Activated T-helper 2 cell treated with anti-CD3 and anti-CD28 coated beads, Interferon-gamma antibody, Interleukin-2, Interleukin-4, amounts not matched to agents 10 μg/mL and 5 μg/mL and 100 μg/mL, durations not matched to agents 14 hours and 24 hours and 36 hours (primary cell): ENCODE measurements around the gene PLD5. TPM values are rescaled to one million over a fixed set of nuclear protein-coding genes. Genes with fewer than 3 reads are reported as not detected.
"Not testable (repeated sequence)": the region's sequence is repeated elsewhere in the genome, so short reads cannot be mapped to it uniquely, and the experiment has no call there.

Source experiments
- DNase-seq: peaks from one replicate; pipeline ENCODE4 v3.0.0; 2021; ENCODE audit warnings: low spot score
- H3K27ac Mint-ChIP-seq: one replicate; pipeline ENCODE4 v1.8.0; 2021; ENCODE audit warnings: mixed read lengths
- H3K27me3 Mint-ChIP-seq: one replicate; pipeline ENCODE4 v1.8.0; 2021; ENCODE audit warnings: low read depth, mixed read lengths
- H3K36me3 Mint-ChIP-seq: one replicate; pipeline ENCODE4 v1.8.0; 2021; ENCODE audit warnings: low read depth, mixed read lengths
- H3K4me1 Mint-ChIP-seq: one replicate; pipeline ENCODE4 v1.8.0; 2021; ENCODE audit warnings: low read depth, mixed read lengths
- H3K4me3 Mint-ChIP-seq: one replicate; pipeline ENCODE4 v1.8.0; 2021; ENCODE audit warnings: low read depth, mild to moderate bottlenecking, moderate library complexity, mixed read lengths
- H3K9me3 Mint-ChIP-seq: one replicate; pipeline ENCODE4 v1.8.0; 2021; ENCODE audit warnings: mixed read lengths
- intact Hi-C: fragments of 100-400 bp; cut with micrococcal nuclease; formaldehyde crosslinking; loops from one replicate; pipeline ENCODE4 v1.15.1; 2023
- total RNA-seq: library from RNA; stranded (reverse); gene quantifications from 2 replicates; pipeline ENCODE4 v1.2.3, GENCODE V29; 2022

PLD5 gene
- total RNA-seq, 1 donor from 2014 or later = not detected

- H3K4me3 Mint-ChIP-seq, H3K4me1 Mint-ChIP-seq, H3K27me3 Mint-ChIP-seq, DNase-seq, H3K36me3 Mint-ChIP-seq, H3K9me3 Mint-ChIP-seq, intact Hi-C loops, H3K27ac Mint-ChIP-seq: not testable (repeated sequence)
Measured at GRCh38 chr1:242278406-242278805, 246.1 kb downstream of the PLD5 start.

DNA sequence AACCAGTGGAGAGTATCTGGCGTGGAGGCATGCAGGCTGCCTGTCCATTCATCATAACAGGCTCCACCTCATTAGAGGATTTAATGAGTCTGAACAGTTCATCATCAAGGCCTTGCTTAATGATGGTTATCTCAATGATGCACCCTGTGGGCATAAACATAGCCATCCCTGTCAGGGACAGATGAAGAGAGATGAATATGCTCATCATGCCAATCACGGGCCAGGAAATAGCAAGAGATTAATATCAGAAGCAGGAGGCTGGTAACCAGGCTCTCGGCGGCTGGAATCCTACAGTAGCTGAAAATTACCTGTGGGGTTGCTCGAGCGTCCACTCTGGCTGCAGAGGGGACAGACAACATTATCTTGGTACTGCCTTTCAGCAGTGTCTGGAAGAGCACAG is 247.7 kb downstream of the PLD5 start:
- DNase-seq, H3K36me3 Mint-ChIP-seq, H3K4me1 Mint-ChIP-seq, H3K4me3 Mint-ChIP-seq, H3K27me3 Mint-ChIP-seq, H3K9me3 Mint-ChIP-seq, intact Hi-C loops, H3K27ac Mint-ChIP-seq: not testable (repeated sequence)

DNA sequence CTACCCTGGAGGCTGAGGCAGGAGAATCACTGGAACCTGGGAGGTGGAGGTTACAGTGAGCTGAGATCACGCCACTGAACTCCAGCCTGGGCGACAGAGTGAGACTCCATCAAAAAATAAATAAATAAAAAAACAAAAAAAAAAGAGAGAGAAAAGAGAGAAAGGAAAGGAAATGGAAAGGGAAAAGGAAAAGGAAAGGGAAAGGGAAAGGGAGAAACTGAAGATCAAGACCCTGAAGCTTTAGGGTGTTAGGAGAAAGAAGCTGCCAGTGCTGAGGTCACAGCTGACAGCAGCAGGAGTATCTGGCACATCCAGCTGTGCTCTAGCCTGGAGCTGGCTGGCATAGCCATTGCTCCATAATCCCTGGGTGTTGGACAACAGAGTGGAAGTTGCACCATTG is 257.5 kb downstream of the PLD5 start:
- H3K36me3 Mint-ChIP-seq, H3K9me3 Mint-ChIP-seq, H3K4me1 Mint-ChIP-seq, H3K4me3 Mint-ChIP-seq, intact Hi-C loops, H3K27me3 Mint-ChIP-seq, H3K27ac Mint-ChIP-seq, DNase-seq: not testable (repeated sequence)

DNA sequence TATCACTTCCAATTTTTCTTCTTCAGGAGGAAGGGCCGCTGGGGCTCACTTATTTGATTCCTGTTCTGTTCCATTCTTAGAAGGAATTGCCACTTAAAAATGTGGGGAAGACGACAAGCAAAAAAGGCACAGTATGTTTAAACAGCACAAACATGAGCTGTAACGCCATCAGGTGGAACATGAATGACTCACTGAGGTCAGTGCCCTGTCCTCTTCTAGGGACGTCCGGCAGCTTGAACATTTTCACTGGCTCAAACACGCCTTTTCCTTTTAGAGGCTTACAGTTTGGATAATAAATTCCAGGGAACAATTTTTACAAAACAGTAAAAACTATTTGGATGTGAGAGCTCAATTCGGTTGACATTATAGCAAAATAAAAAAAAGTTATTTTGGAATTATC is 260.1 kb downstream of the PLD5 start:
- H3K36me3 Mint-ChIP-seq, H3K4me3 Mint-ChIP-seq, H3K27me3 Mint-ChIP-seq, H3K9me3 Mint-ChIP-seq, intact Hi-C loops, DNase-seq, H3K4me1 Mint-ChIP-seq, H3K27ac Mint-ChIP-seq: not testable (repeated sequence)

- H3K9me3 Mint-ChIP-seq = no peaks in the 10 kb centered on the region
- no peaks in the 10 kb centered on the region for H3K4me1 Mint-ChIP-seq
- no peaks in the 10 kb centered on the region for H3K36me3 Mint-ChIP-seq
- no peak for DNase-seq
- no peak overlapping the region for H3K27ac Mint-ChIP-seq
- H3K4me3 Mint-ChIP-seq = no peak overlapping the region
- intact Hi-C loops = no loop called here
- no peaks in the 10 kb centered on the region for H3K27me3 Mint-ChIP-seq
Measured at GRCh38 chr1:242245255-242245654, 279.2 kb downstream of the PLD5 start.

GRCh38 chr1:242243472-242243871 is 281.0 kb downstream of the PLD5 start:
- DNase-seq = no peak
- Mint-ChIP-seq H3K27ac (no peak overlapping the region), H3K36me3 (no peaks in the 10 kb centered on the region), H3K4me3 (no peak overlapping the region), H3K27me3 (no peaks in the 10 kb centered on the region), H3K4me1 (no peaks in the 10 kb centered on the region), H3K9me3 (no peaks in the 10 kb centered on the region)
- intact Hi-C loops = no loop called here

DNA sequence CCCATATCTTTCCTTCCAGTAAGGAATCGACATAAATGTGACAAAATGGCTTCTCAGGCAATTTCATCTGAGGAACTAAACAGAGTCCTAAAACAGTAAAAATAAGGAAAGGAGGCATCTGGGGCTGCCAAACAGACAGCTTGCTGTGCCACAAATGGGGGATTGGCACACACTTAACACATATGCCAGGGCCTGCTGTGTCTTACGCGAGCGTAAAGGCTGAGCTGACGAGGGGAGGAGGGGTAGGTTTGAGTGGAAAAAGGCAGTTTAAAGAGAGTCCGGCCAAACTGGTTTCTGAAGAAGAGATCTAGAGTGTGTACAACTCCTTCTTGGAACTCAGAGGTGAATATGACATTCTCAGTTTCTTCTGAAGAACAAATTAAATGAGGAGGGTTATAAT is 281.5 kb downstream of the PLD5 start:
- no peak overlapping the region for H3K27ac Mint-ChIP-seq
- no peaks in the 10 kb centered on the region for H3K4me1 Mint-ChIP-seq

DNA sequence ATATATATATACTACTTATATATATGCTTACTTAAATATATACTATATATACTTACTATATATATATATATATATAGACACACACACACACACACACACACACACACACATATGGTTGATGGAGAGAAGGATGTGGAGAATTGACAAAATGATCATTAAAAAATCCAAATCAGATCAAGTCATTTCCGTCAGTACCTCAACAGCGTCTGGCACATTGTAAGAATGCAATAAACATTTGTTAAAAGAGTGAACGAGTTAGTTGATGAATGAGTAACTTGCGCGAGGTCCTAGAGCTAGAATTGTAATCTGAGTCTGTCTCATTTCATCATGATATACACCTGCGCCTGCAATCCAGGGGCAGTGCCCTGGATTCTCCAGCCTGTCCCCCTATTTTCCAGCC is 282.6 kb downstream of the PLD5 start:
- Mint-ChIP-seq H3K4me3 (no peak overlapping the region), H3K27me3 (no peaks in the 10 kb centered on the region), H3K27ac (no peak overlapping the region), H3K9me3 (no peaks in the 10 kb centered on the region), H3K4me1 (no peaks in the 10 kb centered on the region), H3K36me3 (no peaks in the 10 kb centered on the region)
- intact Hi-C loops = no loop called here
- no peak for DNase-seq

More for the DNA sequence above, 281.5 kb downstream of the PLD5 start:
- intact Hi-C loops = no loop called here
- Mint-ChIP-seq H3K9me3 (no peaks in the 10 kb centered on the region), H3K4me3 (no peak overlapping the region), H3K27me3 (no peaks in the 10 kb centered on the region), H3K36me3 (no peaks in the 10 kb centered on the region)
- DNase-seq = no peak

DNA sequence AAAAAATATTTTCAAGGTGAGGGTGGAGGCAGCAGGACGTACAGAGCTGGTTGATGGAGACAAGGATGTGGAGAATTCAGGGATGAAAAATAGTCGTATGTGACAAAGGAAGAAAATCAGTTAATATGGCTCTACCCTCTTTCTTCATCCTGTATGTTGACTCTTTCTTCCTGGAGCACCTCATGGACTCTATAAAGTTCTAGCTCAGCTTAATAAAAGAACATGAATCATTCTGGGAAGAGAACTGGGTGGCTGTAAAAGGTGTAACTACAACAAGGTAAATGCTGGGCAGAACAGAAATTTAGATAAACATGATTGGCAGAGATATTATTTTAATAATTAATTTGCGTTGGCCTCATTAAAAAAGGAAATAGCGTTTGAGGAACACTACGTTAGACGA is 283.8 kb downstream of the PLD5 start:
- Mint-ChIP-seq H3K4me3 (no peak overlapping the region), H3K27me3 (no peaks in the 10 kb centered on the region), H3K27ac (no peak overlapping the region), H3K36me3 (no peaks in the 10 kb centered on the region), H3K4me1 (no peaks in the 10 kb centered on the region), H3K9me3 (no peaks in the 10 kb centered on the region)
- no peak for DNase-seq
- intact Hi-C loops = no loop called here

DNA sequence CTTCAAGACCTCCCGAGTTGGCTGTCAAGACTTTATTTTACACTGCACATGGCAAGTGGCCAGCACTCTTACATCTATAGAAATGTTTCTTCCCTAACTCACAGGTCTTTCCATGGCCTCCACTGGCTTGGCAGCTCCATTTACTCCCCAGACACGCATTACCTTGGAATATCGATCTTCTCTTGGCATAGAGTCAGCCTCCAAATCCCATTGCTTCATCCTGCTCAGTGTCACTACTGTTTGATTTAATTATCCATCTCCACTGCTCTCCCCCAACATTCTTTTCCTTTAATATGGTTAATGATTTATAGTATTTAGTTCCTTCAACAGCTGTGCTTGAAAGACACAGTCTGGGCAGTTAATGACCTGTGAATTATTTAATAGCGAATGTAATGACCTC is 284.4 kb downstream of the PLD5 start:
- H3K9me3 Mint-ChIP-seq = no peaks in the 10 kb centered on the region
- H3K4me1 Mint-ChIP-seq = no peaks in the 10 kb centered on the region
- no peak overlapping the region for H3K4me3 Mint-ChIP-seq
- H3K36me3 Mint-ChIP-seq = no peaks in the 10 kb centered on the region
- no peaks in the 10 kb centered on the region for H3K27me3 Mint-ChIP-seq
- intact Hi-C loops = no loop called here
- DNase-seq = no peak
- H3K27ac Mint-ChIP-seq = no peak overlapping the region

DNA sequence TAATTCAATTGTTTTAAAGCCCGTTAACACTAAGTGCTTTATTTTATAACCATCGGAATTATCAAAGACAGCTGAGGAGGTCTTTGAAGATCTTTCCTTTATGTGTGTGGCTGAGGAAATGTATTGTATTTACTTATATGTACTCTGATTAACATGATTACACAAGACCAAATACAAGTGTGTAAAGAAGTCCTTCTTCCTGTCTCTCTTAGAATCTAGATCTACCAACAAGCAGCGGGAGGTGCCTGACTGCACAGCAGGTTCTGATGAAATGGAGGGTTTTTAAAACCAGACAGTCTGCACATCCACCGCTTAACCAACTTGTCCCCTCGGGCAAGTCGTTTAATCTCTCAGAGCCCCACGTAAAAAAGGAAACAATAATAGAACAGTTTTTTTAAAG is 285.1 kb downstream of the PLD5 start:
- Mint-ChIP-seq H3K9me3 (no peaks in the 10 kb centered on the region), H3K4me3 (no peak overlapping the region), H3K27ac (no peak overlapping the region), H3K4me1 (no peaks in the 10 kb centered on the region), H3K27me3 (no peaks in the 10 kb centered on the region), H3K36me3 (no peaks in the 10 kb centered on the region)
- intact Hi-C loops = no loop called here
- no peak for DNase-seq

DNA sequence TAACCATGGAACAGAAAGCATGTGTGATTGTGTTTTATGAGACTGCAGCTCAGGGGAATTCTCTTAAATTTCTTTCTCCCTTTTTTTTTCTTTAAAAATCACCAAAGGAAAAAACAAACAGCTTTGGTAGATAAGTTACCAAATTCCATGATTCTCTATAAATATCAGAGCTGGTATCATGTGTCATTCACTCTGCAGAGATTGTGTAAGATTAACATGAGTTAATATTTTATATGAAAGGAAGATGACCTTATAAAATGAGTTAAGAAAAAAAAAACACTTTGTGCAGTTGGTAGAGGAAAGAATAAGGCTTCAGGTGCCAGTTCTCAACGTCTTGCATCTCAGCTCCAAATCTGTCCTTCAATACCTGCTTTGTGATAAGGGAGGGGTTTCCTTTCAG is 287.4 kb downstream of the PLD5 start:
- intact Hi-C loops = no loop called here
- no peak overlapping the region for H3K27ac Mint-ChIP-seq
- DNase-seq = no peak
- H3K4me1 Mint-ChIP-seq = no peaks in the 10 kb centered on the region
- no peaks in the 10 kb centered on the region for H3K27me3 Mint-ChIP-seq
- H3K36me3 Mint-ChIP-seq = no peaks in the 10 kb centered on the region
- H3K9me3 Mint-ChIP-seq = no peaks in the 10 kb centered on the region
- H3K4me3 Mint-ChIP-seq = no peak overlapping the region

GRCh38 chr1:242228991-242229390 is 295.5 kb downstream of the PLD5 start:
- Mint-ChIP-seq H3K4me1 (no peaks in the 10 kb centered on the region), H3K4me3 (no peak overlapping the region), H3K27ac (no peak overlapping the region), H3K9me3 (no peaks in the 10 kb centered on the region), H3K27me3 (no peaks in the 10 kb centered on the region), H3K36me3 (no peaks in the 10 kb centered on the region)
- no peak for DNase-seq
- intact Hi-C loops = no loop called here

GRCh38 chr1:242225767-242226573 is 298.5 kb downstream of the PLD5 start:
- H3K9me3 Mint-ChIP-seq = no peaks in the 10 kb centered on the region
- no peak overlapping the region for H3K27ac Mint-ChIP-seq
- intact Hi-C loops = no loop called here
- H3K4me1 Mint-ChIP-seq = no peaks in the 10 kb centered on the region
- DNase-seq = no peak
- no peaks in the 10 kb centered on the region for H3K27me3 Mint-ChIP-seq
- H3K36me3 Mint-ChIP-seq = no peaks in the 10 kb centered on the region
- no peak overlapping the region for H3K4me3 Mint-ChIP-seq
